Pancreas (tissue), 10 donors: ENCODE results near the gene BORCS8. TPM values are rescaled to one million over a fixed set of nuclear protein-coding genes. Genes with fewer than 3 reads are reported as not detected.

ENCODE experiments used
- ATAC-seq, 4 donors: fragments of 200-7000 bp; cut with Tn5 transposase; one replicate each; pipeline versions ENCODE4 v1.8.0 to v1.9.1; 2020; ENCODE audit warnings: mild to moderate bottlenecking in 4 of 4, moderate library complexity in 4 of 4
- DNase-seq, 6 donors: peaks; one replicate each; pipeline ENCODE4 v3.0.0-alpha.2; 2020
- FAIRE-seq: peaks from 2 replicates; lab custom pipeline; 2012; peaks lifted over from hg19 to GRCh38; lab: Jason Lieb, UNC
- H3K27ac ChIP-seq, 4 donors: fragments of 200-600 bp; sonication (generic); 1 replicate in 3 of 4; 2 replicates in 1 of 4; pipeline versions ENCODE4 v1.5.0 to v1.8.0; 2020
- H3K27me3 ChIP-seq, 4 donors: fragments of 200-600 bp; one replicate each; pipeline ENCODE4 v1.8.0; 2021
- H3K36me3 ChIP-seq, 3 donors: fragments of 200-600 bp; sonication (generic) in 1 of 3; one replicate each; pipeline versions ENCODE4 v1.5.0 to v1.8.0; 2020 to 2021
- H3K4me1 ChIP-seq, 3 donors: fragments of 200-600 bp; one replicate each; pipeline ENCODE4 v1.8.0; 2021
- H3K4me3 ChIP-seq, 4 donors: fragments of 200-600 bp; sonication (generic) in 2 of 4; one replicate each; pipeline versions ENCODE4 v1.5.0 to v1.8.0; 2020 to 2021
- H3K9me3 ChIP-seq, 4 donors: fragments of 200-600 bp; one replicate each; pipeline ENCODE4 v1.8.0; 2021
- WGBS, 2 donors: extraction: QIAGEN DNeasy Blood & Tissue Kit; methylation state at CpG; one replicate each; pipeline ENCODE4 v1.1.7; 2013; 5-methylcytosine and 5-hydroxymethylcytosine counted together
- intact Hi-C, 3 donors: fragments of 100-400 bp; cut with DNase I; formaldehyde crosslinking; loops; one replicate each; pipeline versions ENCODE4 v1.11.1 to v1.14.2; 2022
- polyA plus RNA-seq, 2 donors: library from polyadenylated mRNA; stranded (reverse); fragments of 200-250 nt; gene quantifications; one replicate each; pipeline ENCODE4 v1.2.3, GENCODE V29; 2013
- total RNA-seq, 6 donors: library from RNA; stranded (reverse); fragmentation: NEBNext Ultra II Directional in 4 of 6; extraction: Animal tissue kit (Norgen Biotek cat#: 25700) in 4 of 6; gene quantifications; one replicate each; pipeline versions ENCODE4 v1.2.1 to v1.2.4, GENCODE V29; 2021 to 2023
- TF ChIP-seq, protein P1 (sequence below), 4 donors: fragments of 200-600 bp; sonication (generic) in 3 of 4; IDR thresholded peaks; one replicate each; pipeline versions ENCODE4 v1.5.0 to v1.8.0; 2021; ENCODE audit warnings: antibody characterized with exemption in 4 of 4
- donor health status: healthy with polysubstance abuse.
- donor health status: DM: no; HTN: no; CAD: no; lungs with moderate emphysema.
- donor health status: DM: no; HTN: no; CAD: no.
- donor health status: control.
- donor health status: control.
- donor health status: Bipolar disorder and iron deficiency.
- donor health status: DM: yes; HTN: yes; CAD: no.
- donor health status: DM: no; HTN: no; CAD: no.
- donor health status: DM: no; HTN: no; CAD: no.
- donor health status: DM: yes; HTN: yes; CAD: no.

Gene BORCS8
- total and polyA plus RNA-seq, 8 donors = 7.2 to 28.9 (median 10.9) TPM

DNA sequence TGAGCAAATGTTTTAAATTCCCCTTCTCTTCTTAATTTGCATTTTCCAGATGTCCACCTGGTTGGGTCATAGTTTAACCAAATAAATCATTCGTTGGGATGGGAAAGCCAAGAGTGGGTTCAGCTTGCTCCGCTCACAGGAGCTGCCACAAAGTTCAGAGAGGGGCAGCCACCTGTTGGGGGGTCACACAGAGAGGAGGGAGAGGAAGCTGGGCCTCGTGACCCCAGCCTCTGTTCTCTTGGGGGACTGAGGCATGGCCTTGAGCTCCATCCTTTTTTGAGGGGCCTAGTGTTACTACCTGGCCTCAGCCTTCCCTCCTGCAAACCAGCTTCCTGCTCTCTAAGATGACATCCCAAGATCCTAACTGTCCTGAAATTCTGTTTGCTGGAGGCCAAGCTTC is 24.3 kb downstream of the BORCS8 start:
- no peak for DNase-seq
- no peaks in the 10 kb centered on the region for H3K36me3 ChIP-seq
- H3K27me3 ChIP-seq = no peaks in the 10 kb centered on the region
- no peaks in the 10 kb centered on the region for H3K4me1 ChIP-seq
- no peak for FAIRE-seq
- H3K9me3 ChIP-seq = no peaks in the 10 kb centered on the region
- no peak for ATAC-seq
- TF ChIP-seq, protein P1, sequence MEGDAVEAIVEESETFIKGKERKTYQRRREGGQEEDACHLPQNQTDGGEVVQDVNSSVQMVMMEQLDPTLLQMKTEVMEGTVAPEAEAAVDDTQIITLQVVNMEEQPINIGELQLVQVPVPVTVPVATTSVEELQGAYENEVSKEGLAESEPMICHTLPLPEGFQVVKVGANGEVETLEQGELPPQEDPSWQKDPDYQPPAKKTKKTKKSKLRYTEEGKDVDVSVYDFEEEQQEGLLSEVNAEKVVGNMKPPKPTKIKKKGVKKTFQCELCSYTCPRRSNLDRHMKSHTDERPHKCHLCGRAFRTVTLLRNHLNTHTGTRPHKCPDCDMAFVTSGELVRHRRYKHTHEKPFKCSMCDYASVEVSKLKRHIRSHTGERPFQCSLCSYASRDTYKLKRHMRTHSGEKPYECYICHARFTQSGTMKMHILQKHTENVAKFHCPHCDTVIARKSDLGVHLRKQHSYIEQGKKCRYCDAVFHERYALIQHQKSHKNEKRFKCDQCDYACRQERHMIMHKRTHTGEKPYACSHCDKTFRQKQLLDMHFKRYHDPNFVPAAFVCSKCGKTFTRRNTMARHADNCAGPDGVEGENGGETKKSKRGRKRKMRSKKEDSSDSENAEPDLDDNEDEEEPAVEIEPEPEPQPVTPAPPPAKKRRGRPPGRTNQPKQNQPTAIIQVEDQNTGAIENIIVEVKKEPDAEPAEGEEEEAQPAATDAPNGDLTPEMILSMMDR (IDR thresholded peaks at IDR 0.05) = no peak
- intact Hi-C loops = no loop called here
- no peak overlapping the region for H3K4me3 ChIP-seq
- WGBS, 2 donors = 77 to 80% methylated on average over 3 of the region's 3 CpGs
- H3K27ac ChIP-seq = no peak overlapping the region

DNA sequence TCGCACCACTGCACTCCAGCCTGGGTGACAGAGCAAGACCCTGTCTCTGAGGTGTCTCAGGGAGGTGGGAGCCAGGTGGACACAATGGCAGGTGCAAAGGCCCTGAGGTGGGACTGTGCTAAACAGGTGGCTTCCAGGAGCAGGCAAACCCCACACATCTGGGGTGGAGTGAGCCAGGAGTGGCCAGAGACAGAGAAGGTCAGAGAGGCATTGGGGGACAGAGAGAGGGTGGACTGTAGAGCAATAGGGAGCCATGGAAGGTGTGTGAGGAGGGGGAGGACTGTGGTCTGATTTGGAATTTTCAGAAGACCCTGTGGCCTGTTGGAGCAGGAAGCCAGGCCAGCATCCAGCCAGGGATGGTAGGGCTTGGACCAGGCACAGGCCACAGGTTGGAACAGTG is 26.6 kb downstream of the BORCS8 start:
- Histone ChIP-seq H3K9me3 (no peaks in the 10 kb centered on the region), H3K4me1 (no peaks in the 10 kb centered on the region), H3K27me3 (no peaks in the 10 kb centered on the region), H3K27ac (no peak overlapping the region), H3K36me3 (no peaks in the 10 kb centered on the region), H3K4me3 (no peak overlapping the region)
- DNase-seq (no peak), FAIRE-seq (no peak), ATAC-seq (no peak)
- TF ChIP-seq, protein P1 (IDR thresholded peaks at IDR 0.05) = no peak
- 98 to 100% methylated on average over 1 of the region's 1 CpG for WGBS, 2 donors
- intact Hi-C loops = no loop called here

DNA sequence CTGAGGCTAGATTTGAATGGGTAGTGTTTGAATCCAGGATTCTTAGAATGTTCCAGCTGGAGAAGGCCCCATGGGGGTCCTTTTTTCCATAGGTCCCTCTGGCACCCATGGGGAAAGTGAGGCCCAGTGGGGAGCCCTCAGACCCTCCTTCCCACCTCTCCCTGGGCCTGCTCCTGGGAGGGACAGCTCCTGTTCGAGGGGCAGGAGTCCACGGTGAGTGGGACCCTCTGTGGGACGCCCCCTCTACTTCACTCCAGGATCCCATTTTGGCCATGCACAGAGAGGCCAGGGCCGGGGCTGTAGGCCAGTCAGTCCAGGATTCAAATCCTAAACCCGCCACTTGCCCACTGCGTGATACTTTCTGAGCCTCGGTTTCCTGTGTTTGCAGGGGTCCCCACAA is 29.5 kb downstream of the BORCS8 start:
- Histone ChIP-seq H3K4me3 (no peak overlapping the region), H3K27ac (no peak overlapping the region), H3K27me3 (no peaks in the 10 kb centered on the region), H3K4me1 (no peaks in the 10 kb centered on the region), H3K9me3 (no peaks in the 10 kb centered on the region), H3K36me3 (no peaks in the 10 kb centered on the region)
- no peak for DNase-seq
- no peak for FAIRE-seq
- ATAC-seq = no peak
- intact Hi-C loops = no loop called here
- TF ChIP-seq, protein P1 (IDR thresholded peaks at IDR 0.05) = no peak
- 87 to 91% methylated on average over 7 of the region's 7 CpGs for WGBS, 2 donors

DNA sequence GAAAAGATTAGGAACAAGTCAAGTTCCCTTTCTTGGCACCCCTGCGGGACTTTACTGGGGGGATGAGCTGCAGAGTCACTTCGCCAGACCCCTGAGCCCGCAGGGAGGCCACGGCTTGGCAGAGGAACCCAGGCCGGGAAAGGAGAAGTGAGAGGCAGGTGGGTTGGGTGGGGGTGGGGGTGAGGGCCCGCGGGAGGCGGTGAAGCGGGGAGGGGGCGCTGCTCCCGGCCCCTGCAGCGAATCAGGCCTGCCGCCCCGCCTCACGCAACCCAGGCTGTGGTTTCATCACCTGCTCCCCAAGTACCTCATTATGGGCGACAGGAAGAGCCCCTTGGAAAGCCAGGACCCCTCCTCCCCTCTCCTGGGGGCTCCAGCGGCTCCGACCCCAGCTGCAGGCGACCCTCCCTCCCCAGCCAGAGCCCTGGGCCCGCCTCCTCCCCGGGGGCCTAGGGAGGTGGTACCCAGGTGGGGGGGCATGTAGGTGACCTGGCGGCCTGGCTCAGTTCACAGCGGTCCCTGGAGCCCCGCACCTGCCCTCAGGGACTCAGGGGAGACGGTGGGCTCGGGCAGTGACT is 31.4 kb downstream of the BORCS8 start:
- H3K36me3 ChIP-seq = no peaks in the 10 kb centered on the region
- no peaks in the 10 kb centered on the region for H3K27me3 ChIP-seq
- no peaks in the 10 kb centered on the region for H3K9me3 ChIP-seq
- ATAC-seq (no peak), DNase-seq (no peak), FAIRE-seq (no peak)
- WGBS, 2 donors = 64% methylated on average over 20 to 26 of the region's 26 CpGs
- TF ChIP-seq, protein P1 (IDR thresholded peaks at IDR 0.05) = no peak
- H3K4me1 ChIP-seq = no peaks in the 10 kb centered on the region
- H3K27ac ChIP-seq = no peak overlapping the region
- H3K4me3 ChIP-seq = no peak overlapping the region
- intact Hi-C loops = no loop called here

DNA sequence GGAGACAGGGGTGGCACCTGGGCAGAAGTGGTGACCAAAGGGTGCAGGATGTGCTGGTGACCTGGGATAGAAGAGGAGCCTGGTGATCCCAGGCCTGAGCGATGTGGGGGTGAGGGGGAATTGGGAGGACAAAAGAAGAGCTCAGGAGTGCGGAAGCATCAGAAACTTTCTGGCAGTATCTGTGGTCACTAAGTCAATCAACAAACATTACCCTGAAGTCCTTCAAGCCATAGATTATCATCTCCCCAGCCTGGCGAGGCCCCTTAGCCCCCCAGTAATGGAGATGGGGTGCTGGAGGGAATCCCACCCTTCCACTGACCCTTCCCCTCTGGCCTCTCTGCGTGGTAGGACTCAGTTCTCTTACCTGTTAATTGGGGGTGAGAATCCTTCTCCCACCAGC is 32.4 kb downstream of the BORCS8 start:
- H3K27me3 ChIP-seq = no peaks in the 10 kb centered on the region
- no peak for FAIRE-seq
- WGBS, 2 donors = 83 to 89% methylated on average over 4 of the region's 4 CpGs
- H3K27ac ChIP-seq = no peak overlapping the region
- no peak overlapping the region for H3K4me3 ChIP-seq
- TF ChIP-seq, protein P1 (IDR thresholded peaks at IDR 0.05) = no peak
- no peak for DNase-seq
- intact Hi-C loops = no loop called here
- no peak for ATAC-seq
- no peaks in the 10 kb centered on the region for H3K9me3 ChIP-seq
- H3K4me1 ChIP-seq = no peaks in the 10 kb centered on the region
- no peaks in the 10 kb centered on the region for H3K36me3 ChIP-seq
